Loucy (cell line): Measurements from ENCODE around the gene IL11.
A peak's percentile ranks its signal among the peaks of the same experiment; 100 is the strongest.

Experiments
- H2AFZ ChIP-seq: fragments of 200-600 bp; sonication (generic); 2 replicates; pipeline ENCODE4 v1.6.0; 2016; ENCODE audit warnings: antibody characterized with exemption, mild to moderate bottlenecking, low read length, moderate library complexity
- H3F3A ChIP-seq: fragments of 200-600 bp; 2 replicates; pipeline ENCODE4 v1.6.0; 2016; ENCODE audit warnings: antibody characterized with exemption, low read depth, mild to moderate bottlenecking
- H3K27me3 ChIP-seq: fragments of 200-600 bp; sonication (generic); 2 replicates; pipeline ENCODE4 v1.6.1; 2014; ENCODE audit warnings: low read length, mild to moderate bottlenecking; ENCODE audit not compliant: insufficient read depth, poor library complexity, severe bottlenecking
- H3K36me3 ChIP-seq: fragments of 200-600 bp; sonication (generic); 2 replicates; pipeline ENCODE4 v1.6.1; 2016; ENCODE audit warnings: low read length; ENCODE audit not compliant: insufficient read depth
- H3K4me1 ChIP-seq: fragments of 200-600 bp; sonication (generic); 2 replicates; pipeline ENCODE4 v1.5.1; 2014; ENCODE audit warnings: low read length, mild to moderate bottlenecking; ENCODE audit not compliant: insufficient read depth, poor library complexity, severe bottlenecking
- H3K4me2 ChIP-seq: fragments of 200-600 bp; sonication (generic); 2 replicates; pipeline ENCODE4 v1.6.0; 2014; ENCODE audit warnings: antibody characterized with exemption, low read length, low read depth, mild to moderate bottlenecking; ENCODE audit not compliant: poor library complexity, severe bottlenecking
- H3K4me3 ChIP-seq: fragments of 200-600 bp; sonication (generic); 2 replicates; pipeline ENCODE4 v1.5.1; 2014; ENCODE audit warnings: low read length, mild to moderate bottlenecking, mixed read lengths; ENCODE audit not compliant: poor library complexity, severe bottlenecking
- H3K79me2 ChIP-seq: fragments of 200-600 bp; sonication (generic); 2 replicates; pipeline ENCODE4 v1.6.1; 2014; ENCODE audit warnings: low read length; ENCODE audit not compliant: insufficient read depth
- H3K9ac ChIP-seq: fragments of 200-600 bp; sonication (generic); 2 replicates; pipeline ENCODE4 v1.6.0; 2014; ENCODE audit warnings: mild to moderate bottlenecking, low read depth, low read length, moderate library complexity; ENCODE audit not compliant: poor library complexity, severe bottlenecking
- H3K9me2 ChIP-seq: fragments of 200-600 bp; sonication (generic); replicated peaks from 2 replicates; pipeline ENCODE4 v1.6.1; 2016; ENCODE audit warnings: low read depth, low read length, mixed read lengths
- H3K9me3 ChIP-seq: fragments of 200-600 bp; sonication (generic); 2 replicates; pipeline ENCODE4 v1.6.1; 2014; ENCODE audit warnings: mild to moderate bottlenecking, antibody characterized with exemption, low read length, low read depth; ENCODE audit not compliant: insufficient read depth
- H4K20me1 ChIP-seq: fragments of 200-600 bp; sonication (generic); 2 replicates; pipeline ENCODE4 v1.6.0; 2014; ENCODE audit warnings: antibody characterized with exemption, low read length, mild to moderate bottlenecking; ENCODE audit not compliant: insufficient read depth, poor library complexity, severe bottlenecking
- EZH2phosphoT487 ChIP-seq: fragments of 200-600 bp; IDR thresholded peaks from 2 replicates; pipeline ENCODE4 v1.6.1; 2018; ENCODE audit warnings: antibody characterized with exemption, mild to moderate bottlenecking, moderate library complexity, borderline replicate concordance
- TF ChIP-seq, protein P1 (sequence below): fragments of 200-600 bp; sonication (generic); conservative IDR thresholded peaks from 2 replicates; pipeline ENCODE4 v1.5.1; 2014; ENCODE audit warnings: mild to moderate bottlenecking, antibody characterized with exemption, low read length

Gene IL11

DNA sequence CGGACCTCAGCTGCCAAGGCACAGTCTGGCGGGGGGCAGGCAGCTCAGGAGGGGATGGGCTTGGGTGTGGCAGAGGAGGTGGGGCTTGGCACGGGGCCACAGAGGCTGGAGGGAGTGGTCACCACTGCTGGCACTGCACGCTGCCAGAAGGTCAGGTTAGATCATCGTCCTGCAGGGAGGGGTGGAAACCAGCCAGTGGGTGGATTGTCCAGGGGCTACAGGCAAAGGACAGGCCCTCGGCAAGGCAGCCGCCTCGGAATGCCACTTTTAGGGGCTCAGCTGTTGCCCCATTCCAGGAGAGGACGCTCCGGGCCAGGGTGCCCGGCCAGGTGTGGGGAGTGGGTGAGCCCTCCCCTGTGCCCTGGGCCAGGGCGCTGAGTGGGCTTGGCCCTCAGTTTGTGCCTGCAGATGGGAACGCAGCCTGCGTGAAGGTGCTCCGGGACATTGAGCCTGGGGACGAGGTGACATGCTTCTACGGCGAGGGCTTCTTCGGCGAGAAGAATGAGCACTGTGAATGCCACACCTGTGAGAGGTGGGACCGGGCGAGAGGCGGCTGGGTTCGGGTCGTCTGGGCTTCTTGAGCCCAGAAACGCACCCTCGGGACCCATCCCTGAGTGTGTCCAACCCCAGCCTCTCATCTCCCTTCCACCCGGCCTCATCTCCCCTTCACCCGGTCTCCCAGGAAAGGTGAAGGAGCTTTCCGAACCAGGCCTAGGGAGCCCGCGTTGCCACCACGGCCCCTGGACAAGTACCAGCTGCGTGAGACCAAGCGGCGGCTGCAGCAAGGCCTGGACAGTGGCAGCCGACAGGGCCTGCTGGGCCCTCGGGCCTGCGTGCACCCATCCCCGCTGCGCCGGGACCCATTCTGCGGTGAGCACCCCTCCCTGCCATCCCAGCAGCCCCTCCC is 24.2 kb downstream of the IL11 start:
- Histone ChIP-seq H2AFZ (no peak overlapping the region), H3K9me2 (no peaks in the 10 kb centered on the region), H3K9ac (no peak overlapping the region), H4K20me1 (peaks cover 14% of the 10 kb centered on the region), H3K4me2 (no peak overlapping the region), H3K4me1 (peaks cover 8% of the 10 kb centered on the region), H3K79me2 (peaks cover 18% of the 10 kb centered on the region), H3K9me3 (no peaks in the 10 kb centered on the region), H3K4me3 (no peak overlapping the region), H3K36me3 (no peaks in the 10 kb centered on the region), H3F3A (no peaks in the 10 kb centered on the region), H3K27me3 (no peaks in the 10 kb centered on the region)
- TF ChIP-seq, protein P1, sequence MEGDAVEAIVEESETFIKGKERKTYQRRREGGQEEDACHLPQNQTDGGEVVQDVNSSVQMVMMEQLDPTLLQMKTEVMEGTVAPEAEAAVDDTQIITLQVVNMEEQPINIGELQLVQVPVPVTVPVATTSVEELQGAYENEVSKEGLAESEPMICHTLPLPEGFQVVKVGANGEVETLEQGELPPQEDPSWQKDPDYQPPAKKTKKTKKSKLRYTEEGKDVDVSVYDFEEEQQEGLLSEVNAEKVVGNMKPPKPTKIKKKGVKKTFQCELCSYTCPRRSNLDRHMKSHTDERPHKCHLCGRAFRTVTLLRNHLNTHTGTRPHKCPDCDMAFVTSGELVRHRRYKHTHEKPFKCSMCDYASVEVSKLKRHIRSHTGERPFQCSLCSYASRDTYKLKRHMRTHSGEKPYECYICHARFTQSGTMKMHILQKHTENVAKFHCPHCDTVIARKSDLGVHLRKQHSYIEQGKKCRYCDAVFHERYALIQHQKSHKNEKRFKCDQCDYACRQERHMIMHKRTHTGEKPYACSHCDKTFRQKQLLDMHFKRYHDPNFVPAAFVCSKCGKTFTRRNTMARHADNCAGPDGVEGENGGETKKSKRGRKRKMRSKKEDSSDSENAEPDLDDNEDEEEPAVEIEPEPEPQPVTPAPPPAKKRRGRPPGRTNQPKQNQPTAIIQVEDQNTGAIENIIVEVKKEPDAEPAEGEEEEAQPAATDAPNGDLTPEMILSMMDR, result no peak
- TF ChIP-seq EZH2phosphoT487, result no peak

DNA sequence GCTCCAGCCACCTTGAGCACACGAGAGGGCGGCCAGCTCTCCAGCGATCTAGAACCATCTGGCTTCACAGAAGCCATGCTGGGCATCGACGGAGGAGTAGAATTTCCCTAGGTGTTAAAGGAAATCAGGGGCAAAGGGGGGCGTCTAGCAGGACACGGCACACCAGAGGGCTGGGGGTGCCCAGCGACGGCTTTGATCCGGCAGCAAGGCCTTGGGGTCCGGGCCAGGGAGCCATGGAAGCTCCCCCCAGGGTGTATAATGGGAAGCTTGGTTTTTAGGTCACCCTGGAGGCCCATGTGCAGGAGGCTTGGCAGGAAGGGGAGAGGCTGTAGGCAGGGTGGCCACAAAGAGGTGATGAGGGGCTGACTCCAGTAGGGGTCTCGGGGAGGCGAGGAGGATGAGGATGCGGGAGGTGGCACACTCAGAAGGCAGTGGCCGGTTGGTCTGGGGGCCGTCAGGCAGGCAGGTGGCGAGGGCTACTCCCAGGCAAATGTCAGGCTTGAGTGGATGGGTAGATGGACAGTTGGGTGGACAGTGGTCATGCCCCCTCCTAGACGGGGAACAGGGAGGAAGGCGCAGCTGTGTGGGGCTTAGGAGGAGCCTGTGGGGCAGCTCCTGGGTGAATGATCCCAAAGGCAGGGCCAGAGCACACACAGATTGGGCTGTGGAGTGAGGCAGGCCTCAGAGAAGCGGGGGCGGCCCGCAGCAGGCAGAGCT is 25.0 kb downstream of the IL11 start:
- TF ChIP-seq, protein P1, result no peak
- no peak for TF ChIP-seq EZH2phosphoT487
- no peak overlapping the region for H3K4me2 ChIP-seq
- H3K4me3 ChIP-seq, result no peak overlapping the region
- H3K27me3 ChIP-seq, result no peaks in the 10 kb centered on the region
- H3K36me3 ChIP-seq, result no peaks in the 10 kb centered on the region
- H3K79me2 ChIP-seq, result peaks cover 26% of the 10 kb centered on the region
- H4K20me1 ChIP-seq, result peaks cover 22% of the 10 kb centered on the region
- no peaks in the 10 kb centered on the region for H3K9me2 ChIP-seq
- no peak overlapping the region for H2AFZ ChIP-seq
- H3K4me1 ChIP-seq, result peaks cover 17% of the 10 kb centered on the region
- H3F3A ChIP-seq, result no peaks in the 10 kb centered on the region
- H3K9me3 ChIP-seq, result no peaks in the 10 kb centered on the region
- H3K9ac ChIP-seq, result peak overlapping the region; percentile 32

DNA sequence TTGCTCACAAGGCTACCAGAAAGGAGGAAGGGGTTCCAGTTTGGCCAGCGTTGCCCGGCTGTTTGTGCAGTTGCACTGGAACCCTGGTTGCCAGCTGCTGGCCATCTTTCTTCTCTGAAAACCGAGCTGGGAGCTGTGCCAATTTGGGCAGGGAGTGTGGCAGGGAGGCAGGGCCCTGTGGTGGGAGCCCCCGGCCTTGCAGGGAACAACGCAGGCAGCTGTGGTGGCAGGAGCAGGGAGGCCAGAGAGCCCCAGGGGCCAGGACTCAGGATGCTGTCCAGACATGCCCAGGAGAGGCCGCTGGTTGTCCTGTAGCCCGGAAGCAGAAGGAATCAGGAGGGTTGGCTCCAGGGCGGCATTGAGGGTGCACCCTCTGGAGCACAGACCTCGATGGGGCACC is 25.8 kb downstream of the IL11 start:
- Histone ChIP-seq H4K20me1 (peaks cover 25% of the 10 kb centered on the region), H3K27me3 (no peaks in the 10 kb centered on the region), H3K9ac (peak overlapping the region; percentile 32), H3K9me2 (no peaks in the 10 kb centered on the region), H3K36me3 (no peaks in the 10 kb centered on the region), H3K4me1 (peaks cover 19% of the 10 kb centered on the region), H3K9me3 (no peaks in the 10 kb centered on the region), H3F3A (no peaks in the 10 kb centered on the region), H2AFZ (no peak overlapping the region), H3K79me2 (peaks cover 29% of the 10 kb centered on the region), H3K4me2 (no peak overlapping the region), H3K4me3 (no peak overlapping the region)
- TF ChIP-seq, protein P1, result no peak
- no peak for TF ChIP-seq EZH2phosphoT487
